Measurements from ENCODE around the gene NR4A1. TPM values are rescaled to one million over a fixed set of nuclear protein-coding genes. Genes with fewer than 3 reads are reported as not detected.

The NR4A1 gene
- total and polyA plus RNA-seq, 9 of the 15 experiments (the other 6 are each of a cell fraction or from before 2014, with no cell fraction given): 0.07 to 4.7 (median 1.9) TPM; not detected in 1

GRCh38 chr12:52023182-52023975, 27.9 kb upstream of the NR4A1 start:
- H2AFZ ChIP-seq (ENCODE audit: low read depth, low read length): peak overlapping the region; percentile 88
- H3K9me3 ChIP-seq (replicated peaks; ENCODE audit: control insufficient read depth, insufficient read depth, low read depth, low read length): no peaks in the 10 kb centered on the region
- no peak overlapping the region for H3K27ac ChIP-seq (ENCODE audit: extremely low read depth, low read depth, low read length)
- DNase-seq (ENCODE audit: extremely low read depth in 1 of 4, low spot score in 3 of 4): peak; percentile 88 to 94 (median 91)
- CTCF ChIA-PET (ENCODE audit: low intra/inter-chr PET ratio): interaction anchor here (0.5 to 6.0 kb wide), 8 partner anchors 18 to 602 kb away, joined by 3 to 242 read pairs (median 6); partner anchors contain the start of genes SMIM41 and TAMALIN
- H3K9me1 ChIP-seq (ENCODE audit: control insufficient read depth, insufficient read depth, low read length): no peaks in the 10 kb centered on the region
- in situ Hi-C loops (cut with MboI) (loop anchor here (25.0 kb wide), 1 partner anchor 611 kb away; the partner anchor contains the start of gene SLC4A8), intact Hi-C loops (cut with micrococcal nuclease) (no loop called here)
- 2% methylated on average over 34 of the region's 70 CpGs for WGBS (ENCODE audit: insufficient coverage, low coverage, missing lambda C conversion rate)
- POLR2A ChIA-PET: interaction anchor here (0.6 to 1.5 kb wide), 6 partner anchors 13 to 1245 kb away, joined by 3 to 6 read pairs (median 3); partner anchors contain the start of gene ESPL1
- peak; percentile 35 for FAIRE-seq
- BruUV-seq (replicated peaks): no TSS peak
- peaks cover 0 to 27% of the 10 kb centered on the region in 2 experiments; a peak in 3 of 5 replicates for H3K4me1 ChIP-seq (replicated peaks in 1 of 2; ENCODE audit: control insufficient read depth in 2 of 2, insufficient read depth in 2 of 2, low read length in 2 of 2)
- peaks cover 0 to 13% of the 10 kb centered on the region in 2 experiments; a peak in 2 of 5 replicates for H3K27me3 ChIP-seq (ENCODE audit: control insufficient read depth in 2 of 2, insufficient read depth in 2 of 2, low read length in 2 of 2)
- no peaks in the 10 kb centered on the region for H3K36me3 ChIP-seq (ENCODE audit: control insufficient read depth, insufficient read depth, low read length)
- H3K4me2 ChIP-seq (ENCODE audit: insufficient read depth, low read length): peak overlapping the region; percentile 66
- ATAC-seq: peak; percentile 84
- H3K4me3 ChIP-seq: peak overlapping the region; percentile 45
- H4K20me1 ChIP-seq (replicated peaks; ENCODE audit: control insufficient read depth, insufficient read depth, low read length): no peaks in the 10 kb centered on the region
- peak overlapping the region; percentile 27 to 87; a peak in 3 of 4 replicates for H3K9ac ChIP-seq (ENCODE audit: insufficient read depth in 1 of 2, low read depth in 2 of 2, low read length in 2 of 2)
- no peaks in the 10 kb centered on the region for H3K79me2 ChIP-seq (ENCODE audit: control insufficient read depth, insufficient read depth, low read length)
- TF ChIP-seq ATF1 (CRISPR knock-in tag; IDR thresholded peaks at IDR 0.05) (no peak), ATF1 (tag; IDR thresholded peaks at IDR 0.05) (peak; percentile 46; the same call in 1 of the 2 replicates), CC2D1A (IDR thresholded peaks at IDR 0.05) (peak; percentile 78), CHCHD3 (CRISPR knock-in tag; IDR thresholded peaks at IDR 0.05) (no peak), E2F6 (IDR thresholded peaks at IDR 0.05; ENCODE audit: borderline replicate concordance in 1 of 2, extremely low read depth in 1 of 2, insufficient read depth in 1 of 2, insufficient read length in 1 of 2, low read depth in 1 of 2, low read length in 1 of 2, poor library complexity in 1 of 2, severe bottlenecking in 1 of 2) (peak in 1 of 2 experiments; percentile 40), CTBP1 (IDR thresholded peaks at IDR 0.05; ENCODE audit: borderline replicate concordance) (peak; percentile 60), NR2C2 (CRISPR knock-in tag; IDR thresholded peaks at IDR 0.05) (no peak), NR2C2 (tag; IDR thresholded peaks at IDR 0.05) (peak; percentile 21; the same call in 1 of the 2 replicates), BCOR (IDR thresholded peaks at IDR 0.05) (0 out of 2 replicates have a peak, but pooled peaks have one; percentile 14), HLTF (IDR thresholded peaks at IDR 0.05) (0 out of 2 replicates have a peak, but pooled peaks have one; percentile 43), ZNF3 (CRISPR knock-in tag; IDR thresholded peaks at IDR 0.05) (no peak), ATF7 (IDR thresholded peaks at IDR 0.05) (peak; percentile 53; the same call in 1 of the 2 replicates), SMAD4 (CRISPR knock-in tag; conservative IDR thresholded peaks at IDR 0.05) (peak; percentile 14; the same call in 1 of the 2 replicates), RFX5 (IDR thresholded peaks at IDR 0.05; ENCODE audit: low read depth, low read length) (no peak)
- TF ChIP-seq, protein P1, sequence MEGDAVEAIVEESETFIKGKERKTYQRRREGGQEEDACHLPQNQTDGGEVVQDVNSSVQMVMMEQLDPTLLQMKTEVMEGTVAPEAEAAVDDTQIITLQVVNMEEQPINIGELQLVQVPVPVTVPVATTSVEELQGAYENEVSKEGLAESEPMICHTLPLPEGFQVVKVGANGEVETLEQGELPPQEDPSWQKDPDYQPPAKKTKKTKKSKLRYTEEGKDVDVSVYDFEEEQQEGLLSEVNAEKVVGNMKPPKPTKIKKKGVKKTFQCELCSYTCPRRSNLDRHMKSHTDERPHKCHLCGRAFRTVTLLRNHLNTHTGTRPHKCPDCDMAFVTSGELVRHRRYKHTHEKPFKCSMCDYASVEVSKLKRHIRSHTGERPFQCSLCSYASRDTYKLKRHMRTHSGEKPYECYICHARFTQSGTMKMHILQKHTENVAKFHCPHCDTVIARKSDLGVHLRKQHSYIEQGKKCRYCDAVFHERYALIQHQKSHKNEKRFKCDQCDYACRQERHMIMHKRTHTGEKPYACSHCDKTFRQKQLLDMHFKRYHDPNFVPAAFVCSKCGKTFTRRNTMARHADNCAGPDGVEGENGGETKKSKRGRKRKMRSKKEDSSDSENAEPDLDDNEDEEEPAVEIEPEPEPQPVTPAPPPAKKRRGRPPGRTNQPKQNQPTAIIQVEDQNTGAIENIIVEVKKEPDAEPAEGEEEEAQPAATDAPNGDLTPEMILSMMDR (IDR thresholded peaks at IDR 0.05 in 2 of 3, conservative IDR thresholded peaks at IDR 0.05 in 1 of 3; ENCODE audit: insufficient read depth in 2 of 3, low read depth in 1 of 3, low read length in 3 of 3): peak; percentile 89 to 95 (median 91)
- TF ChIP-seq, protein P2, sequence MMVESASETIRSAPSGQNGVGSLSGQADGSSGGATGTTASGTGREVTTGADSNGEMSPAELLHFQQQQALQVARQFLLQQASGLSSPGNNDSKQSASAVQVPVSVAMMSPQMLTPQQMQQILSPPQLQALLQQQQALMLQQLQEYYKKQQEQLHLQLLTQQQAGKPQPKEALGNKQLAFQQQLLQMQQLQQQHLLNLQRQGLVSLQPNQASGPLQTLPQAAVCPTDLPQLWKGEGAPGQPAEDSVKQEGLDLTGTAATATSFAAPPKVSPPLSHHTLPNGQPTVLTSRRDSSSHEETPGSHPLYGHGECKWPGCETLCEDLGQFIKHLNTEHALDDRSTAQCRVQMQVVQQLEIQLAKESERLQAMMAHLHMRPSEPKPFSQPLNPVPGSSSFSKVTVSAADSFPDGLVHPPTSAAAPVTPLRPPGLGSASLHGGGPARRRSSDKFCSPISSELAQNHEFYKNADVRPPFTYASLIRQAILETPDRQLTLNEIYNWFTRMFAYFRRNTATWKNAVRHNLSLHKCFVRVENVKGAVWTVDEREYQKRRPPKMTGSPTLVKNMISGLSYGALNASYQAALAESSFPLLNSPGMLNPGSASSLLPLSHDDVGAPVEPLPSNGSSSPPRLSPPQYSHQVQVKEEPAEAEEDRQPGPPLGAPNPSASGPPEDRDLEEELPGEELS (CRISPR knock-in tag; IDR thresholded peaks at IDR 0.05; ENCODE audit: borderline replicate concordance): no peak

Data from K562 (cell line).